Epithelial cell of esophagus (primary cell): ENCODE measurements around the gene GABBR2.
"Not testable (repeated sequence)": the region's sequence is repeated elsewhere in the genome, so short reads cannot be mapped to it uniquely, and the experiment has no call there.

Experiments used
- DNase-seq: peaks from one replicate; pipeline ENCODE4 v3.0.0; 2010; ENCODE audit warnings: low read depth
- H3K4me3 ChIP-seq: 2 replicates; pipeline ENCODE4 v1.5.1; 2011; ENCODE audit warnings: mild to moderate bottlenecking, low read length, control low read depth
- CTCF ChIP-seq: IDR thresholded peaks from 2 replicates; pipeline ENCODE4 v1.5.1; 2011; ENCODE audit warnings: low read depth, mild to moderate bottlenecking, low read length, control low read depth, inconsistent platforms; ENCODE audit not compliant: insufficient read depth; ENCODE audit errors: missing control alignments

The GABBR2 gene

GRCh38 chr9:98687911-98688310 lies 20.8 kb downstream of the GABBR2 start:
- DNase-seq: peak; percentile 23
- no peak for TF ChIP-seq CTCF

GRCh38 chr9:98686961-98687855 lies 21.5 kb downstream of the GABBR2 start:
- no peak overlapping the region for H3K4me3 ChIP-seq
- no peak for DNase-seq
- no peak for TF ChIP-seq CTCF

More at GRCh38 chr9:98687911-98688310, 20.8 kb downstream of the GABBR2 start:
- H3K4me3 ChIP-seq: no peak overlapping the region

- H3K4me3 ChIP-seq, DNase-seq: not testable (repeated sequence)
Measured at GRCh38 chr9:98684816-98685215, 23.9 kb downstream of the GABBR2 start.

- TF ChIP-seq CTCF: peak; percentile 68
- H3K4me3 ChIP-seq: no peak overlapping the region
- DNase-seq: peak; percentile 43
Measured at GRCh38 chr9:98678244-98678842, 30.4 kb downstream of the GABBR2 start.

- no peak for DNase-seq
- H3K4me3 ChIP-seq: no peak overlapping the region
- TF ChIP-seq CTCF: no peak
Measured at GRCh38 chr9:98673681-98674080, 35.1 kb downstream of the GABBR2 start.

- no peak for TF ChIP-seq CTCF
- H3K4me3 ChIP-seq: no peak overlapping the region
- no peak for DNase-seq
Measured at GRCh38 chr9:98667005-98667640, 41.6 kb downstream of the GABBR2 start.

GRCh38 chr9:98665501-98665900 lies 43.2 kb downstream of the GABBR2 start:
- H3K4me3 ChIP-seq: no peak overlapping the region
- DNase-seq: no peak
- no peak for TF ChIP-seq CTCF
